Fibroblast of pulmonary artery (primary cell): ENCODE data around the gene PDE6A.
A peak's percentile ranks its signal among the peaks of the same experiment; 100 is the strongest.

Experiments
- DNase-seq: peaks from one replicate; pipeline ENCODE4 v3.0.0-alpha.2; 2010; ENCODE audit warnings: low read depth
- H3K4me3 ChIP-seq: replicated peaks from 2 replicates; pipeline ENCODE4 v1.5.1; 2011; ENCODE audit warnings: low read depth, mild to moderate bottlenecking, control low read depth, low read length, moderate library complexity
- TF ChIP-seq, protein P1 (sequence below): IDR thresholded peaks from 2 replicates; pipeline ENCODE4 v1.5.1; 2011; ENCODE audit warnings: mild to moderate bottlenecking, control low read depth, low read length, inconsistent platforms; ENCODE audit errors: missing control alignments

PDE6A gene

GRCh38 chr5:149820012-149820411, 124.6 kb downstream of the PDE6A start:
- TF ChIP-seq, protein P1, sequence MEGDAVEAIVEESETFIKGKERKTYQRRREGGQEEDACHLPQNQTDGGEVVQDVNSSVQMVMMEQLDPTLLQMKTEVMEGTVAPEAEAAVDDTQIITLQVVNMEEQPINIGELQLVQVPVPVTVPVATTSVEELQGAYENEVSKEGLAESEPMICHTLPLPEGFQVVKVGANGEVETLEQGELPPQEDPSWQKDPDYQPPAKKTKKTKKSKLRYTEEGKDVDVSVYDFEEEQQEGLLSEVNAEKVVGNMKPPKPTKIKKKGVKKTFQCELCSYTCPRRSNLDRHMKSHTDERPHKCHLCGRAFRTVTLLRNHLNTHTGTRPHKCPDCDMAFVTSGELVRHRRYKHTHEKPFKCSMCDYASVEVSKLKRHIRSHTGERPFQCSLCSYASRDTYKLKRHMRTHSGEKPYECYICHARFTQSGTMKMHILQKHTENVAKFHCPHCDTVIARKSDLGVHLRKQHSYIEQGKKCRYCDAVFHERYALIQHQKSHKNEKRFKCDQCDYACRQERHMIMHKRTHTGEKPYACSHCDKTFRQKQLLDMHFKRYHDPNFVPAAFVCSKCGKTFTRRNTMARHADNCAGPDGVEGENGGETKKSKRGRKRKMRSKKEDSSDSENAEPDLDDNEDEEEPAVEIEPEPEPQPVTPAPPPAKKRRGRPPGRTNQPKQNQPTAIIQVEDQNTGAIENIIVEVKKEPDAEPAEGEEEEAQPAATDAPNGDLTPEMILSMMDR, result no peak
- H3K4me3 ChIP-seq, result no peak overlapping the region
- DNase-seq, result no peak

DNA sequence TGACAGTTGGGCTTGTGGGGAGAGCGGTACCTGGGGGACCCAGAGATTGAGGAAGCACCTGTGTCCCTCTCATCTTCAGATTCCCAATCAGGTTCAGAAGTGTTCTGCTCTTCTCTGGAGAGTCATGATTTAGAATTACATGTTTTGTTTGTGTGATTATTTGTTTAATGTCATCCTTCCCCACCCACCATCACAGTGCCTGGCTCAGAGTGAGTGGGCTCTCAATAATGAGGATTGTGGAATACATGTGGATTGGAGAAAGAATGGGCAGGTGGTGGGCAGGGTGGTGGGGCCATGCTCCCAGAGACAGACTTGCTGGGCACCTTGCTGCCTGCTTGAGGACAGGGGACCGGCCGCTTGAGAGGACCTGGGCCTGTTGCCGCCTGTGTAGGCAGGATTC, 126.5 kb downstream of the PDE6A start:
- no peak for DNase-seq
- TF ChIP-seq, protein P1, result no peak
- H3K4me3 ChIP-seq, result no peak overlapping the region

DNA sequence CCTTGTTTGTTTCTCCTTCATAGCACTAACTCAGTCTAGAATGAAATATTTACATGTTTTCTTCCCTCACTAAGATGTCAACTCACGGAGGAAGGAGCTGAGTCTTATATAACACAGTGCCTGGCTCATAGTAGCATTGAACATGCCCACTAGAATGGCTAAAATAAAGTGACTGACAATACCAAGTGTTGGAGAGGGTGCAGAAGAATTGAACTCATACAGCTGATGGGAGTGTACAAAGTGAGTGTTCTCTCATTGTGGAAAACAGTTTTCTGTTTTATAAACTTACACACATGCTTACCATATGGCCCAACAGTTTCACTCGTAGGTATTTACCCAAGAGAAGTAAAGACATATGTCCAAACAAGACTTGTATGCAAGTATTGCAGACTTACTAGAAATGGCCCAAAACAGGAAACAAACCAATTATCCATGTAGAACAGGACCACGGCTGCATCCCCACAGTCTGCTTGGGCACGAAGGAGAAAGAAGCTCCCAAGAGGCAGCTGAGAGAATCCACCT, 127.0 kb downstream of the PDE6A start:
- TF ChIP-seq, protein P1, result no peak
- no peak for DNase-seq
- H3K4me3 ChIP-seq, result no peak overlapping the region

- DNase-seq, result no peak
- no peak overlapping the region for H3K4me3 ChIP-seq
- TF ChIP-seq, protein P1, result no peak
Measured at GRCh38 chr5:149816661-149817060, 127.9 kb downstream of the PDE6A start.

DNA sequence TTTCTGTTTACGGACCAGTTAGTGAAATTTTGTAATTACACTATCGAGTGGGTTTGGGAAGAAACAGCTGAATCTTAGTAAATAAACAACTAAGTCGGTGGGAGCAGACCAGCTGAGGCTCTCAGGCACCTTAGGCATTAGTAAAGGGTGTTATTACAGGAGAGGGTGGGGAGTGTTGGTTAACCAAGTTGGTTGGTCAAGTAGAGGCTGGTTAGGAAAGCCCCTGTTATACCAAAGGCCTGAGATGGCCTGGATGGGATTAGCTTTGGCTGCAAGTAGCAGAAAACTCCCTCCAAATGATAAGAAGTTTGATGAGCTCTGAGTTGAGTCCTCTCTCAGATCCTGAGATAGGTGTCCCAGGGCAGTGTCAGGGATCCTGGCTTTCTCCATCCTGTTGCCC, 133.1 kb downstream of the PDE6A start:
- no peak overlapping the region for H3K4me3 ChIP-seq
- TF ChIP-seq, protein P1, result no peak
- DNase-seq, result no peak

DNA sequence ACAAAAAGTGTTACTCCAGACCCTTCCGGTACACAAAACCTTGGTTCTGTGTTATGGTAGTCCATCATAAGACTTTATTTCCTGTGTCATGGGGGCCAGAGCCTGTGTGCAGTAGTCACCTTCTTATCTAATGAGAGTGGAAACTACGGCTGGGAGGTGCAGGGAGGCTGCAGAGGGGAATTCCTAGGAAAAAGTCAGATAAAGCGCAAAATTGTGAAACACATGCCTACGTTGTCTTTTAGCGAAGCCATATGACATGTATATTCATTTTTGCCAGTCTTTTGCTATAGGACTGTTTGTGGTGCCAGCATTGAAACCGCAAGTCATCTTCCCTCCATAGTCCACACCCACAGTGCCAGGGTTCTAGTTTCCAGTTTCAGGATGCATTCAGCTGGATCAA, 133.7 kb downstream of the PDE6A start:
- no peak overlapping the region for H3K4me3 ChIP-seq

More for the DNA sequence above, 133.7 kb downstream of the PDE6A start:
- DNase-seq, result peak; percentile 74
- TF ChIP-seq, protein P1, result no peak
